Measurements from ENCODE around the gene AGAP1.
"Not testable (repeated sequence)": the region's sequence is repeated elsewhere in the genome, so short reads cannot be mapped to it uniquely, and the experiment has no call there.

AGAP1 gene

GRCh38 chr2:235940330-235940729 lies 446.5 kb downstream of the AGAP1 start:
- Histone ChIP-seq H3K4me1 (ENCODE audit: insufficient read depth, poor library complexity, severe bottlenecking) (no peaks in the 10 kb centered on the region), H3K27ac (ENCODE audit: poor library complexity, severe bottlenecking) (no peak overlapping the region), H3K36me3 (ENCODE audit: low read depth) (no peaks in the 10 kb centered on the region; the same call in 1 of the 2 replicates), H3K9me3 (ENCODE audit: severe bottlenecking) (no peaks in the 10 kb centered on the region), H3K4me3 (ENCODE audit: severe bottlenecking) (no peak overlapping the region), H3K27me3 (ENCODE audit: insufficient read depth, poor library complexity, severe bottlenecking) (no peaks in the 10 kb centered on the region)
- ATAC-seq (ENCODE audit: low read depth) (0 out of 3 replicates have a peak, but pooled peaks have one; percentile 36), DNase-seq (ENCODE audit: low spot score) (peak; percentile 29)
- TF ChIP-seq, protein P1, sequence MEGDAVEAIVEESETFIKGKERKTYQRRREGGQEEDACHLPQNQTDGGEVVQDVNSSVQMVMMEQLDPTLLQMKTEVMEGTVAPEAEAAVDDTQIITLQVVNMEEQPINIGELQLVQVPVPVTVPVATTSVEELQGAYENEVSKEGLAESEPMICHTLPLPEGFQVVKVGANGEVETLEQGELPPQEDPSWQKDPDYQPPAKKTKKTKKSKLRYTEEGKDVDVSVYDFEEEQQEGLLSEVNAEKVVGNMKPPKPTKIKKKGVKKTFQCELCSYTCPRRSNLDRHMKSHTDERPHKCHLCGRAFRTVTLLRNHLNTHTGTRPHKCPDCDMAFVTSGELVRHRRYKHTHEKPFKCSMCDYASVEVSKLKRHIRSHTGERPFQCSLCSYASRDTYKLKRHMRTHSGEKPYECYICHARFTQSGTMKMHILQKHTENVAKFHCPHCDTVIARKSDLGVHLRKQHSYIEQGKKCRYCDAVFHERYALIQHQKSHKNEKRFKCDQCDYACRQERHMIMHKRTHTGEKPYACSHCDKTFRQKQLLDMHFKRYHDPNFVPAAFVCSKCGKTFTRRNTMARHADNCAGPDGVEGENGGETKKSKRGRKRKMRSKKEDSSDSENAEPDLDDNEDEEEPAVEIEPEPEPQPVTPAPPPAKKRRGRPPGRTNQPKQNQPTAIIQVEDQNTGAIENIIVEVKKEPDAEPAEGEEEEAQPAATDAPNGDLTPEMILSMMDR (IDR thresholded peaks at IDR 0.05; ENCODE audit: poor library complexity, severe bottlenecking) = no peak

- TF ChIP-seq, protein P1 (IDR thresholded peaks at IDR 0.05; ENCODE audit: poor library complexity, severe bottlenecking) = no peak
- no peaks in the 10 kb centered on the region for H3K36me3 ChIP-seq (ENCODE audit: low read depth)
- no peak for ATAC-seq (ENCODE audit: low read depth)
- H3K27ac ChIP-seq (ENCODE audit: poor library complexity, severe bottlenecking) = no peak overlapping the region
- no peaks in the 10 kb centered on the region for H3K9me3 ChIP-seq (ENCODE audit: severe bottlenecking)
- no peak overlapping the region for H3K4me3 ChIP-seq (ENCODE audit: severe bottlenecking)
- H3K27me3 ChIP-seq (ENCODE audit: insufficient read depth, poor library complexity, severe bottlenecking) = no peaks in the 10 kb centered on the region
- DNase-seq (ENCODE audit: low spot score) = no peak
- no peaks in the 10 kb centered on the region for H3K4me1 ChIP-seq (ENCODE audit: insufficient read depth, poor library complexity, severe bottlenecking)
Measured at GRCh38 chr2:235944591-235944990, 450.7 kb downstream of the AGAP1 start.

DNA sequence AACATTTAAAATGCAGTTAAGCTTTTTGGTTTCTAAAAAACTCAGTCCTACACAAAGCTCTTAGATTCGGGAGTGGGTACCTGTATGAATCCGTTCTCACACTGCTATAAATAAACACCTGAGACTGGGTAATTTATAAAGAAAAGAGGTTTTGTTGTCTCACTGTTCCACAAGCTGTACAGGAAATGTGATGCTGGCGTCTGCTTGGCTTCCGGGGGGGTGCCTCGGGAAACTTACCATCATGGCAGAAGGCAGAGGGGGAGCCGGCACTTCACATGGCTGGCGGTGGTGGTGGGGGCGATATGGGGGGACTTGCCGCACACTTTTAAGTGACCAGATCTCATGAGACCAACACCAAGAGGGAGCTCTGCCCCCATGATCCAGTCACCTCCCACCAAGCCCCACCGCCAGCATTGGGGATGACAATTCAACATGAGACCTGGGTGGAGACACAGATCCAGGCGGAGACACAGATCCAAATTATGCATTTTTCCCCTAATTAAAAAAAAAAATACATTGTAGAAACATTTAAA lies 451.8 kb downstream of the AGAP1 start:
- no peak for ATAC-seq (ENCODE audit: low read depth)

GRCh38 chr2:235946590-235946989 lies 452.7 kb downstream of the AGAP1 start:
- DNase-seq (ENCODE audit: low spot score) (no peak), ATAC-seq (ENCODE audit: low read depth) (no peak)
- no peak overlapping the region for H3K27ac ChIP-seq (ENCODE audit: poor library complexity, severe bottlenecking)
- TF ChIP-seq, protein P1 (IDR thresholded peaks at IDR 0.05; ENCODE audit: poor library complexity, severe bottlenecking) = no peak
- H3K27me3 ChIP-seq (ENCODE audit: insufficient read depth, poor library complexity, severe bottlenecking) = no peaks in the 10 kb centered on the region
- no peaks in the 10 kb centered on the region for H3K4me1 ChIP-seq (ENCODE audit: insufficient read depth, poor library complexity, severe bottlenecking)
- H3K4me3 ChIP-seq (ENCODE audit: severe bottlenecking) = no peak overlapping the region
- H3K36me3 ChIP-seq (ENCODE audit: low read depth) = no peaks in the 10 kb centered on the region
- no peaks in the 10 kb centered on the region for H3K9me3 ChIP-seq (ENCODE audit: severe bottlenecking)

More for the DNA sequence above, 451.8 kb downstream of the AGAP1 start:
- no peaks in the 10 kb centered on the region for H3K36me3 ChIP-seq (ENCODE audit: low read depth)
- DNase-seq (ENCODE audit: low spot score) = no peak
- H3K27ac ChIP-seq (ENCODE audit: poor library complexity, severe bottlenecking) = no peak overlapping the region
- H3K4me1 ChIP-seq (ENCODE audit: insufficient read depth, poor library complexity, severe bottlenecking) = no peaks in the 10 kb centered on the region
- H3K9me3 ChIP-seq (ENCODE audit: severe bottlenecking) = no peaks in the 10 kb centered on the region
- TF ChIP-seq, protein P1 (IDR thresholded peaks at IDR 0.05; ENCODE audit: poor library complexity, severe bottlenecking) = no peak
- H3K27me3 ChIP-seq (ENCODE audit: insufficient read depth, poor library complexity, severe bottlenecking) = no peaks in the 10 kb centered on the region
- H3K4me3 ChIP-seq (ENCODE audit: severe bottlenecking) = no peak overlapping the region

- ATAC-seq (ENCODE audit: low read depth); H3K4me1 ChIP-seq (ENCODE audit: insufficient read depth, poor library complexity, severe bottlenecking); H3K36me3 ChIP-seq (ENCODE audit: low read depth); H3K4me3 ChIP-seq (ENCODE audit: severe bottlenecking); H3K27me3 ChIP-seq (ENCODE audit: insufficient read depth, poor library complexity, severe bottlenecking); H3K27ac ChIP-seq (ENCODE audit: poor library complexity, severe bottlenecking); H3K9me3 ChIP-seq (ENCODE audit: severe bottlenecking); DNase-seq (ENCODE audit: low spot score): not testable (repeated sequence)
Measured at GRCh38 chr2:235947055-235947454, 453.2 kb downstream of the AGAP1 start.

Data from RWPE2 (cell line).